ENCODE data around the gene LIN7A.
"Not testable (repeated sequence)": the region's sequence is repeated elsewhere in the genome, so short reads cannot be mapped to it uniquely, and the experiment has no call there.

GRCh38 chr12:80788407-80788806, 149.3 kb downstream of the LIN7A start:
- not testable (repeated sequence) for TF ChIP-seq POLR2A (IDR thresholded peaks at IDR 0.05; ENCODE audit: low read depth, low read length); CTCF (conservative IDR thresholded peaks at IDR 0.05; ENCODE audit: low read depth, low read length); CHD1 (IDR thresholded peaks at IDR 0.05; ENCODE audit: low read depth, low read length); MXI1 (IDR thresholded peaks at IDR 0.05; ENCODE audit: borderline replicate concordance, low read depth, low read length); CEBPB (IDR thresholded peaks at IDR 0.05; ENCODE audit: low read depth, low read length); USF2 (IDR thresholded peaks at IDR 0.05; ENCODE audit: low read depth, low read length); BHLHE40 (IDR thresholded peaks at IDR 0.05; ENCODE audit: low read depth, low read length); RCOR1 (IDR thresholded peaks at IDR 0.05; ENCODE audit: insufficient replicate concordance, low read length); RAD21 (IDR thresholded peaks at IDR 0.05; ENCODE audit: low read length); SMC3 (IDR thresholded peaks at IDR 0.05; ENCODE audit: low read depth, low read length); NFE2L2 (IDR thresholded peaks at IDR 0.05; ENCODE audit: low read depth, low read length); MAFK (IDR thresholded peaks at IDR 0.05; ENCODE audit: low read depth, low read length)

Data from IMR-90 (cell line).